HepG2 (cell line): ENCODE data around the gene GSS. TPM values are rescaled to one million over a fixed set of nuclear protein-coding genes. Genes with fewer than 3 reads are reported as not detected.

Experiments
- DMAP1 ChIP-seq: IDR thresholded peaks from 2 replicates; pipeline ENCODE4 v1.6.1; 2016
- RELA ChIP-seq: sonication (generic); formaldehyde crosslinking; IDR thresholded peaks from 2 replicates; pipeline ENCODE4 v1.4.0; 2020; ENCODE audit warnings: missing genetic modification reagents
- REPIN1 ChIP-seq: sonication (generic); formaldehyde crosslinking; IDR thresholded peaks from 2 replicates; pipeline ENCODE4 v1.8.0; 2022; ENCODE audit warnings: missing genetic modification reagents, low read depth, mild to moderate bottlenecking, borderline replicate concordance
- SATB2 ChIP-seq: sonication (generic); formaldehyde crosslinking; IDR thresholded peaks from 2 replicates; pipeline ENCODE4 v1.5.0; 2020; ENCODE audit warnings: missing genetic modification reagents
- TEAD2 ChIP-seq: sonication (generic); formaldehyde crosslinking; IDR thresholded peaks from 2 replicates; pipeline ENCODE4 v1.9.0; 2021; ENCODE audit warnings: missing genetic modification reagents
- ZNF382 ChIP-seq: sonication (generic); formaldehyde crosslinking; IDR thresholded peaks from 2 replicates; pipeline ENCODE4 v1.5.0; 2020; ENCODE audit warnings: missing genetic modification reagents, mild to moderate bottlenecking, borderline replicate concordance
- ZNF432 ChIP-seq: sonication (generic); formaldehyde crosslinking; IDR thresholded peaks from 2 replicates; pipeline ENCODE4 v1.5.0; 2020; ENCODE audit warnings: missing genetic modification reagents, mild to moderate bottlenecking, borderline replicate concordance
- ZNF484 ChIP-seq: sonication (generic); formaldehyde crosslinking; IDR thresholded peaks from 2 replicates; pipeline ENCODE4 v1.5.1; 2020; ENCODE audit warnings: mild to moderate bottlenecking, low read depth, missing genetic modification reagents, borderline replicate concordance
- ZSCAN30 ChIP-seq: sonication (generic); formaldehyde crosslinking; IDR thresholded peaks from 2 replicates; pipeline ENCODE4 v1.5.0; 2020; ENCODE audit warnings: mild to moderate bottlenecking, missing genetic modification reagents
- polyA plus RNA-seq, 8 experiments: library from polyadenylated mRNA; depleted of rRNA in 3 of 8; stranded (reverse) in 7 of 8; unstranded in 1 of 8; fragments of >200 nt; fragmentation: Illumina TruSeq in 4 of 8; extraction: Trizol in 4 of 8; gene quantifications; 2 replicates each; pipeline versions ENCODE4 v1.2.1 to v1.2.3, GENCODE V29; 2011 to 2016; ENCODE audit warnings: low read depth in 4 of 8, missing spikeins in 1 of 8, mixed read lengths in 1 of 8; ENCODE audit not compliant: insufficient read depth in 1 of 8
- total RNA-seq, 5 experiments: library from RNA; depleted of rRNA; stranded (reverse); fragments of >200 nt; fragmentation: Illumina TruSeq; extraction: Trizol; gene quantifications; 2 replicates each; pipeline ENCODE4 v1.2.3, GENCODE V29; 2016; ENCODE audit warnings: low read depth in 1 of 5
- TF ChIP-seq, protein P1 (sequence below): sonication (generic); formaldehyde crosslinking; IDR thresholded peaks from 2 replicates; pipeline ENCODE4 v1.4.0; 2020; ENCODE audit warnings: low read depth, mild to moderate bottlenecking, missing genetic modification reagents
- TF ChIP-seq, protein P2 (sequence below): sonication (generic); formaldehyde crosslinking; IDR thresholded peaks from 2 replicates; pipeline ENCODE4 v1.5.0; 2020; ENCODE audit warnings: missing genetic modification reagents
- TF ChIP-seq, protein P3 (sequence below): sonication (generic); formaldehyde crosslinking; IDR thresholded peaks from 2 replicates; pipeline ENCODE4 v1.4.0; 2020; ENCODE audit warnings: missing genetic modification reagents
- TF ChIP-seq, protein P4 (sequence below): sonication (generic); formaldehyde crosslinking; IDR thresholded peaks from 2 replicates; pipeline ENCODE4 v1.4.0; 2020; ENCODE audit warnings: mild to moderate bottlenecking, missing genetic modification reagents
- TF ChIP-seq, protein P5 (sequence below): sonication (generic); formaldehyde crosslinking; IDR thresholded peaks from 2 replicates; pipeline ENCODE4 v1.4.0; 2020; ENCODE audit warnings: missing genetic modification reagents
- TF ChIP-seq, protein P6 (sequence below), 2 experiments: sonication (generic) in 1 of 2; formaldehyde crosslinking in 1 of 2; IDR thresholded peaks; 2 replicates each; pipeline versions ENCODE4 v1.4.0 to v1.6.1; 2018 to 2020; ENCODE audit warnings: missing genetic modification reagents in 2 of 2, borderline replicate concordance in 1 of 2, low read depth in 1 of 2, mild to moderate bottlenecking in 1 of 2, missing biosample characterization in 1 of 2
- TF ChIP-seq, protein P7 (sequence below): sonication (generic); IDR thresholded peaks from 2 replicates; pipeline ENCODE4 v1.6.1; 2016; ENCODE audit warnings: low read depth, borderline replicate concordance
- TF ChIP-seq, protein P8 (sequence below): IDR thresholded peaks from 2 replicates; pipeline ENCODE4 v1.6.1; 2012; ENCODE audit warnings: inconsistent platforms

The GSS gene
- total and polyA plus RNA-seq, 2 of the 13 experiments (the other 11 are each of a cell fraction or from before 2014, with no cell fraction given): 80.1 to 102 TPM

DNA sequence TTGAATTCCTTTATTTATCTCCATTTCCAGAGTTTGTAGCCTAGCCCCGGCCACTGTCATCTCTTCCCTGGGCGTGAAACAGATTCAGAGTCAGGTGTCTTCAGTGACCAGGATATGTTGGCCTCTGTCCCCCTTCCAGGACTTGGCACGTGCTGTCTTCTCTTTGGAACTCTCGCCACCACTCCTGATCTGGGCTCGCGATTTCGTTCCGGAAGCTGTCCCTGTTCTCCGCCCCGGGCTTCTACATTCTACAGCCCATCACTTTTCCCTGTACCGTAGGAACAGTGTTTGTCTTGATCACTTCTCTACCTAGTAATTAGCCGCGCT, 739 bp downstream of the GSS start (continued):
- TF ChIP-seq, protein P1, sequence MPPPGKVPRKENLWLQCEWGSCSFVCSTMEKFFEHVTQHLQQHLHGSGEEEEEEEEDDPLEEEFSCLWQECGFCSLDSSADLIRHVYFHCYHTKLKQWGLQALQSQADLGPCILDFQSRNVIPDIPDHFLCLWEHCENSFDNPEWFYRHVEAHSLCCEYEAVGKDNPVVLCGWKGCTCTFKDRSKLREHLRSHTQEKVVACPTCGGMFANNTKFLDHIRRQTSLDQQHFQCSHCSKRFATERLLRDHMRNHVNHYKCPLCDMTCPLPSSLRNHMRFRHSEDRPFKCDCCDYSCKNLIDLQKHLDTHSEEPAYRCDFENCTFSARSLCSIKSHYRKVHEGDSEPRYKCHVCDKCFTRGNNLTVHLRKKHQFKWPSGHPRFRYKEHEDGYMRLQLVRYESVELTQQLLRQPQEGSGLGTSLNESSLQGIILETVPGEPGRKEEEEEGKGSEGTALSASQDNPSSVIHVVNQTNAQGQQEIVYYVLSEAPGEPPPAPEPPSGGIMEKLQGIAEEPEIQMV (CRISPR knock-in tag): no peak
- TF ChIP-seq, protein P2, sequence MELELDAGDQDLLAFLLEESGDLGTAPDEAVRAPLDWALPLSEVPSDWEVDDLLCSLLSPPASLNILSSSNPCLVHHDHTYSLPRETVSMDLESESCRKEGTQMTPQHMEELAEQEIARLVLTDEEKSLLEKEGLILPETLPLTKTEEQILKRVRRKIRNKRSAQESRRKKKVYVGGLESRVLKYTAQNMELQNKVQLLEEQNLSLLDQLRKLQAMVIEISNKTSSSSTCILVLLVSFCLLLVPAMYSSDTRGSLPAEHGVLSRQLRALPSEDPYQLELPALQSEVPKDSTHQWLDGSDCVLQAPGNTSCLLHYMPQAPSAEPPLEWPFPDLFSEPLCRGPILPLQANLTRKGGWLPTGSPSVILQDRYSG (CRISPR knock-in tag): no peak
- TF ChIP-seq, protein P3, sequence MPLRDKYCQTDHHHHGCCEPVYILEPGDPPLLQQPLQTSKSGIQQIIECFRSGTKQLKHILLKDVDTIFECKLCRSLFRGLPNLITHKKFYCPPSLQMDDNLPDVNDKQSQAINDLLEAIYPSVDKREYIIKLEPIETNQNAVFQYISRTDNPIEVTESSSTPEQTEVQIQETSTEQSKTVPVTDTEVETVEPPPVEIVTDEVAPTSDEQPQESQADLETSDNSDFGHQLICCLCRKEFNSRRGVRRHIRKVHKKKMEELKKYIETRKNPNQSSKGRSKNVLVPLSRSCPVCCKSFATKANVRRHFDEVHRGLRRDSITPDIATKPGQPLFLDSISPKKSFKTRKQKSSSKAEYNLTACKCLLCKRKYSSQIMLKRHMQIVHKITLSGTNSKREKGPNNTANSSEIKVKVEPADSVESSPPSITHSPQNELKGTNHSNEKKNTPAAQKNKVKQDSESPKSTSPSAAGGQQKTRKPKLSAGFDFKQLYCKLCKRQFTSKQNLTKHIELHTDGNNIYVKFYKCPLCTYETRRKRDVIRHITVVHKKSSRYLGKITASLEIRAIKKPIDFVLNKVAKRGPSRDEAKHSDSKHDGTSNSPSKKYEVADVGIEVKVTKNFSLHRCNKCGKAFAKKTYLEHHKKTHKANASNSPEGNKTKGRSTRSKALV: 0 out of 2 replicates have a peak, but pooled peaks have one; percentile 5
- TF ChIP-seq DMAP1 (CRISPR knock-in tag) (no peak; the same call in 1 of the 2 replicates), ZNF484 (CRISPR knock-in tag) (no peak), SATB2 (peak; percentile 18; the same call in 1 of the 2 replicates), ZNF382 (no peak), ZSCAN30 (no peak), ZNF432 (CRISPR knock-in tag) (no peak), TEAD2 (no peak), REPIN1 (CRISPR knock-in tag) (no peak), RELA (CRISPR knock-in tag) (no peak)
- TF ChIP-seq, protein P4, sequence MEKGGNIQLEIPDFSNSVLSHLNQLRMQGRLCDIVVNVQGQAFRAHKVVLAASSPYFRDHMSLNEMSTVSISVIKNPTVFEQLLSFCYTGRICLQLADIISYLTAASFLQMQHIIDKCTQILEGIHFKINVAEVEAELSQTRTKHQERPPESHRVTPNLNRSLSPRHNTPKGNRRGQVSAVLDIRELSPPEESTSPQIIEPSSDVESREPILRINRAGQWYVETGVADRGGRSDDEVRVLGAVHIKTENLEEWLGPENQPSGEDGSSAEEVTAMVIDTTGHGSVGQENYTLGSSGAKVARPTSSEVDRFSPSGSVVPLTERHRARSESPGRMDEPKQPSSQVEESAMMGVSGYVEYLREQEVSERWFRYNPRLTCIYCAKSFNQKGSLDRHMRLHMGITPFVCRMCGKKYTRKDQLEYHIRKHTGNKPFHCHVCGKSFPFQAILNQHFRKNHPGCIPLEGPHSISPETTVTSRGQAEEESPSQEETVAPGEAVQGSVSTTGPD: 0 out of 2 replicates have a peak, but pooled peaks have one; percentile 4
- TF ChIP-seq, protein P5, sequence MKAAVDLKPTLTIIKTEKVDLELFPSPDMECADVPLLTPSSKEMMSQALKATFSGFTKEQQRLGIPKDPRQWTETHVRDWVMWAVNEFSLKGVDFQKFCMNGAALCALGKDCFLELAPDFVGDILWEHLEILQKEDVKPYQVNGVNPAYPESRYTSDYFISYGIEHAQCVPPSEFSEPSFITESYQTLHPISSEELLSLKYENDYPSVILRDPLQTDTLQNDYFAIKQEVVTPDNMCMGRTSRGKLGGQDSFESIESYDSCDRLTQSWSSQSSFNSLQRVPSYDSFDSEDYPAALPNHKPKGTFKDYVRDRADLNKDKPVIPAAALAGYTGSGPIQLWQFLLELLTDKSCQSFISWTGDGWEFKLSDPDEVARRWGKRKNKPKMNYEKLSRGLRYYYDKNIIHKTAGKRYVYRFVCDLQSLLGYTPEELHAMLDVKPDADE (CRISPR knock-in tag): no peak
- TF ChIP-seq, protein P6, sequence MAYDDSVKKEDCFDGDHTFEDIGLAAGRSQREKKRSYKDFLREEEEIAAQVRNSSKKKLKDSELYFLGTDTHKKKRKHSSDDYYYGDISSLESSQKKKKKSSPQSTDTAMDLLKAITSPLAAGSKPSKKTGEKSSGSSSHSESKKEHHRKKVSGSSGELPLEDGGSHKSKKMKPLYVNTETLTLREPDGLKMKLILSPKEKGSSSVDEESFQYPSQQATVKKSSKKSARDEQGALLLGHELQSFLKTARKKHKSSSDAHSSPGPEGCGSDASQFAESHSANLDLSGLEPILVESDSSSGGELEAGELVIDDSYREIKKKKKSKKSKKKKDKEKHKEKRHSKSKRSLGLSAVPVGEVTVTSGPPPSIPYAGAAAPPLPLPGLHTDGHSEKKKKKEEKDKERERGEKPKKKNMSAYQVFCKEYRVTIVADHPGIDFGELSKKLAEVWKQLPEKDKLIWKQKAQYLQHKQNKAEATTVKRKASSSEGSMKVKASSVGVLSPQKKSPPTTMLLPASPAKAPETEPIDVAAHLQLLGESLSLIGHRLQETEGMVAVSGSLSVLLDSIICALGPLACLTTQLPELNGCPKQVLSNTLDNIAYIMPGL (CRISPR knock-in tag; IDR thresholded peaks at IDR 0.05; ENCODE audit: borderline replicate concordance in 1 of 2, low read depth in 1 of 2): no peak
- TF ChIP-seq, protein P7, sequence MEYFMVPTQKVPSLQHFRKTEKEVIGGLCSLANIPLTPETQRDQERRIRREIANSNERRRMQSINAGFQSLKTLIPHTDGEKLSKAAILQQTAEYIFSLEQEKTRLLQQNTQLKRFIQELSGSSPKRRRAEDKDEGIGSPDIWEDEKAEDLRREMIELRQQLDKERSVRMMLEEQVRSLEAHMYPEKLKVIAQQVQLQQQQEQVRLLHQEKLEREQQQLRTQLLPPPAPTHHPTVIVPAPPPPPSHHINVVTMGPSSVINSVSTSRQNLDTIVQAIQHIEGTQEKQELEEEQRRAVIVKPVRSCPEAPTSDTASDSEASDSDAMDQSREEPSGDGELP: no peak
- TF ChIP-seq, protein P8, sequence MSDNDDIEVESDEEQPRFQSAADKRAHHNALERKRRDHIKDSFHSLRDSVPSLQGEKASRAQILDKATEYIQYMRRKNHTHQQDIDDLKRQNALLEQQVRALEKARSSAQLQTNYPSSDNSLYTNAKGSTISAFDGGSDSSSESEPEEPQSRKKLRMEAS: peak; percentile 89
